GM20000 (cell line): ENCODE measurements around the gene CYP4A11.
"Not testable (repeated sequence)": the region's sequence is repeated elsewhere in the genome, so short reads cannot be mapped to it uniquely, and the experiment has no call there.

Experiments
- DNase-seq: peaks from one replicate; pipeline ENCODE4 v3.0.0; 2012; ENCODE audit warnings: low spot score
- CTCF ChIP-seq: IDR thresholded peaks from 2 replicates; pipeline ENCODE4 v1.5.1; 2012; ENCODE audit warnings: mild to moderate bottlenecking, control low read depth; ENCODE audit errors: extremely low read depth, missing control alignments

CYP4A11 gene

GRCh38 chr1:46927249-46927835 lies 13.9 kb downstream of the CYP4A11 start:
- no peak for DNase-seq
- TF ChIP-seq CTCF = no peak

- TF ChIP-seq CTCF = no peak
Observed at GRCh38 chr1:46910790-46911189, 30.5 kb downstream of the CYP4A11 start.

GRCh38 chr1:46903481-46903880 lies 37.8 kb downstream of the CYP4A11 start:
- no peak for TF ChIP-seq CTCF
- DNase-seq = no peak

More at GRCh38 chr1:46910790-46911189, 30.5 kb downstream of the CYP4A11 start:
- no peak for DNase-seq

DNA sequence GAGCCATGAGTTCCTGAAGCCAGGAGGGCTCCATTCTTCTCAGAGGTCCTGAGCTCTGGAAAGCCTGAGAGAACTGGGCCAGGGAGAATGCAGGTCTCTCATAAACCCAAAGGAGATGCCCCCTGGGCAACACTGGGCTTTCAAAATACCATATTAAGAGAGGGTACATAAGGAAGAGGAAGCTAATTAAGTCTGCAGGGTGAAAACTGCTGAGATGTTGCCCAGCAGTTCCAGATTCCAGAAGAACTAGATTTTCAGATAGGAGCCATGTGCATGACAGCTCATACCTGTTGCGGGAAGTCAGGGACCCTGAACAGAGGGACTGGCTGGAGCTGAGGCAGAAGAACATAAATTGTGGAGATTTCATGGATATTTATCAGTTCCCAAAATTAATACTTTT lies 40.9 kb downstream of the CYP4A11 start:
- no peak for DNase-seq
- no peak for TF ChIP-seq CTCF

DNA sequence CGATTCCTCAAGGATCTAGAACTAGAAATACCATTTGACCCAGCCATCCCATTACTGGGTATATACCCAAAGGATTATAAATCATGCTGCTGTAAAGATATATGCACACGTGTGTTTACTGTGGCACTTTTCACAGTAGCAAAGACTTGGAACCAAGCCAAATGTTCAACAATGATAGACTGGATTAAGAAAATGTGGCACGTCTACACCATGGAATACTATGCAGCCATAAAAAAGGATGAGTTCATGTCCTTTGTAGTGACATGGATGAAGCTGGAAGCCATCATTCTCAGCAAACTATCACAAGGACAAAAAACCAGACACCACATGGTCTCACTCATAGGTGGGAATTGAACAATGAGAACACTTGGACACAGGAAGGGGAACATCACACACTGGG lies 59.6 kb downstream of the CYP4A11 start:
- DNase-seq = not testable (repeated sequence)
